Common myeloid progenitor, CD34-positive (primary cell): ENCODE measurements around the gene FOXK2.

ENCODE experiments used
- CTCF ChIA-PET: fragments of 350-600 bp; sonication (Branson Sonifier 250); formaldehyde crosslinking; loops from one replicate; lab custom pipeline; 2021; ENCODE audit warnings: antibody characterized with exemption; lab: Charles Lee
- POLR2A ChIA-PET: fragments of 350-600 bp; sonication (Branson Sonifier 250); formaldehyde crosslinking; loops from one replicate; lab custom pipeline; 2021; ENCODE audit warnings: antibody characterized with exemption; lab: Charles Lee
- DNase-seq, 3 donors: peaks; one replicate each; pipeline versions ENCODE4 v3.0.0 to v3.0.0-alpha.2; 2013
- H3K27ac ChIP-seq, 2 experiments: 1 replicate in 1 of 2; 2 replicates in 1 of 2; pipeline ENCODE4 v1.7.0; 2013; ENCODE audit warnings: inconsistent platforms in 2 of 2, low read length in 2 of 2, mild to moderate bottlenecking in 2 of 2, low read depth in 1 of 2, moderate library complexity in 1 of 2; ENCODE audit not compliant: severe bottlenecking in 2 of 2, insufficient read depth in 1 of 2, poor library complexity in 1 of 2
- H3K27me3 ChIP-seq, 5 experiments: replicated peaks in 2 of 5; 1 replicate in 3 of 5; 2 replicates in 2 of 5; pipeline versions ENCODE4 v1.6.1 to v1.7.0; 2013; ENCODE audit warnings: low read length in 4 of 5, mild to moderate bottlenecking in 2 of 5, moderate library complexity in 2 of 5, inconsistent platforms in 1 of 5; ENCODE audit not compliant: insufficient read depth in 5 of 5, control insufficient read depth in 4 of 5
- H3K36me3 ChIP-seq, 4 experiments: 1 replicate in 2 of 4; 2 replicates in 2 of 4; pipeline versions ENCODE4 v1.6.1 to v1.7.0; 2013; ENCODE audit warnings: low read length in 3 of 4, control low read depth in 1 of 4, mild to moderate bottlenecking in 1 of 4; ENCODE audit not compliant: control insufficient read depth in 4 of 4, insufficient read depth in 4 of 4
- H3K4me1 ChIP-seq, 4 experiments: 1 replicate in 3 of 4; 2 replicates in 1 of 4; pipeline versions ENCODE4 v1.6.1 to v1.7.1; 2013; ENCODE audit warnings: low read length in 3 of 4, mild to moderate bottlenecking in 3 of 4, control low read depth in 1 of 4, inconsistent platforms in 1 of 4, moderate library complexity in 1 of 4; ENCODE audit not compliant: control insufficient read depth in 4 of 4, insufficient read depth in 4 of 4; ENCODE audit errors: control extremely low read depth in 1 of 4
- H3K4me3 ChIP-seq, 7 experiments: 1 replicate in 4 of 7; 2 replicates in 3 of 7; pipeline versions ENCODE4 v1.5.1 to v1.7.0; 2013; ENCODE audit warnings: mild to moderate bottlenecking in 7 of 7, low read length in 6 of 7, moderate library complexity in 6 of 7, inconsistent platforms in 2 of 7, low read depth in 2 of 7, control low read depth in 1 of 7; ENCODE audit not compliant: insufficient read depth in 4 of 7, control insufficient read depth in 1 of 7; ENCODE audit errors: extremely low read depth in 1 of 7
- H3K9me3 ChIP-seq, 5 experiments: 1 replicate in 4 of 5; 2 replicates in 1 of 5; pipeline versions ENCODE4 v1.6.1 to v1.7.1; 2013; ENCODE audit warnings: low read length in 4 of 5, mild to moderate bottlenecking in 2 of 5, inconsistent platforms in 1 of 5, low read depth in 1 of 5, moderate library complexity in 1 of 5; ENCODE audit not compliant: control insufficient read depth in 4 of 5, insufficient read depth in 2 of 5; ENCODE audit errors: control extremely low read depth in 1 of 5
- WGBS: methylation state at CpG from one replicate; pipeline ENCODE4 v1.1.5; 2013; ENCODE audit not compliant: insufficient coverage; 5-methylcytosine and 5-hydroxymethylcytosine counted together

FOXK2 gene

GRCh38 chr17:82632451-82632850 is 112.9 kb downstream of the FOXK2 start:
- no peak overlapping the region for H3K4me3 ChIP-seq
- H3K9me3 ChIP-seq: peaks cover 0 to 8% (median 3%) of the 10 kb centered on the region in 5 experiments
- CTCF ChIA-PET: interaction anchor here (1.3 kb wide), 1 partner anchor 10 kb away, joined by 4 read pairs; no protein-coding TSS in a partner anchor
- POLR2A ChIA-PET: interaction anchor here (0.6 kb wide), 1 partner anchor 10 kb away, joined by 3 read pairs; no protein-coding TSS in a partner anchor
- peaks cover 11 to 62% (median 37%) of the 10 kb centered on the region in 4 experiments for H3K36me3 ChIP-seq
- no peak for DNase-seq
- H3K27ac ChIP-seq: no peak overlapping the region
- peaks cover 0 to 7% (median 4%) of the 10 kb centered on the region in 4 experiments for H3K4me1 ChIP-seq
- WGBS: 96% methylated on average over 7 of the region's 8 CpGs
- H3K27me3 ChIP-seq: no peaks in the 10 kb centered on the region

DNA sequence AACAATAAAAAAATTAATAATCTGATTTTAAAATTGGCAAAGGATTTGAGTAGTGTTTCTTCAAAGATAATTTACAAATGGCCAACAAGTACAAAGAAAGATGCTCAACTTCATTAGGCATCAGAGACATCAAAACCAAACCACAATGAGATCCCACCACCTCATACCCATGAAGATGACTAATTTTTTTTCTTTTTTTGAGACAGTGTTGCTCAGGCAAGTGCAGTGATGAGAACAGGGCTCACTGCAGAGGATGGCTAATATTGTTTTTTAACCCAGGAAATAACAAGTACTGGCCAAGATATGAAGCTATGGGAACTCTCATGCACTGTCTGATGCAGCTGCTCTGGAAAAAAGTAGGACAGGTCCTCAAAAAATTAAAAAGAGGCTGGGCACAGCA is 113.8 kb downstream of the FOXK2 start:
- H3K9me3 ChIP-seq: peaks cover 0 to 10% (median 5%) of the 10 kb centered on the region in 5 experiments
- DNase-seq: no peak
- peaks cover 12 to 63% (median 38%) of the 10 kb centered on the region in 4 experiments for H3K36me3 ChIP-seq
- H3K27me3 ChIP-seq: no peaks in the 10 kb centered on the region
- H3K4me1 ChIP-seq: no peaks in the 10 kb centered on the region
- ChIA-PET CTCF (interaction anchor here (1.1 kb wide), 1 partner anchor 11 kb away, joined by 3 read pairs; no protein-coding TSS in a partner anchor), POLR2A (no interaction called here)
- H3K4me3 ChIP-seq: no peak overlapping the region
- H3K27ac ChIP-seq: no peak overlapping the region

DNA sequence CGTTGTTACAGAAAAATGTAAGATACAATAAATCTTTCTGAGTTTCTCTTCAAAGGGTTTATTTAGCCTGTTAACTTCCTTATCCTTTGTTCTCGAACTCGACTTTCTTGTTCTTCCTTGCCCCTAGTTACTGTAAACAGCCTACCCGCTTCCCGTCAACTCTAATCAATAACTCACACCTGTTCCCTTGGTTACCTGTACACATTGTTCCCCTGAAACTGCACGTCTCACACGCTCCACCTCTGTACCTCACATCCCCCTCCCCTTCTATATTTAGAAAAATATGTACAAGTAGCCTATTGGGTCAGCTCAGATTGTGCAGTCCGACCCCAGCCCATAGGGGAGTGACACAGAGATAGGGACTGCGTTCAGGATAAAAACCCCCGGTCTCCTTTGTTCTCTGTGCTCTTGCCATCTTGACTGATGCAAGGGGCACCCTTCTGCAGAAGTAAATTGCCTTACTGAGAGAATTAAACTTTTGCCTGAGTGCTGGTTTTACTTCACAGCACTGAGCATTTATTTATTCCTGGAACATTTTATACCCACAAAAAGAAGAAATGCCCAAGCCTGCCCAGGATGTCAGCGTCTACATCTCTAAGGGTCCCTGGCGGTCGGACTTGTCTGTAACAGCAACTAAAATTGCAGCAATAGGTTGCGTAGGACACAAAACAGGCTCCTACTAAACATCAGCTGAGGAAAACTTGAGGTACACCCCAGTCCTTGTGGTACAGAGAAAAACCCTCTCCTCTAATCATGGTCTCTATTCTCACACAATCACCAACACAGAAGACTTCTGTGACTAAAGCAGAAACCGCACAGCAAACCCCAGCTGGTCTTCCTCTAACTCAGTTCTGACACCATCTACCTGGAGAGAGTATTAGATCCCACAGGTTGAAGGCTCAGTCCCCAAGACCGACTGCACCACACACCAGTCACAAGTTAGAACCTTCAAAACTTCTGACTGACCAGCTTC is 117.4 kb downstream of the FOXK2 start:
- Histone ChIP-seq H3K4me3 (no peak overlapping the region), H3K27ac (no peak overlapping the region), H3K36me3 (peaks cover 14 to 61% (median 35%) of the 10 kb centered on the region in 4 experiments), H3K4me1 (peaks cover 0 to 22% (median 10%) of the 10 kb centered on the region in 4 experiments), H3K27me3 (no peaks in the 10 kb centered on the region), H3K9me3 (peaks cover 0 to 10% (median 5%) of the 10 kb centered on the region in 5 experiments)
- CTCF ChIA-PET: interaction anchor here (0.5 kb wide), 1 partner anchor 30 kb away, joined by 3 read pairs; no protein-coding TSS in a partner anchor
- 97% methylated on average over 12 of the region's 16 CpGs for WGBS
- DNase-seq: peak in 1 of 3 donors; percentile 21
- POLR2A ChIA-PET: no interaction called here

GRCh38 chr17:82638183-82638773 is 118.7 kb downstream of the FOXK2 start:
- POLR2A ChIA-PET: no interaction called here
- no peak for DNase-seq
- H3K9me3 ChIP-seq: peaks cover 0 to 10% (median 5%) of the 10 kb centered on the region in 5 experiments
- peaks cover 20 to 62% (median 43%) of the 10 kb centered on the region in 4 experiments for H3K36me3 ChIP-seq
- no peak overlapping the region for H3K4me3 ChIP-seq
- no CpG with 5 or more reads among the region's 5 CpGs for WGBS
- H3K27me3 ChIP-seq: no peaks in the 10 kb centered on the region
- peaks cover 0 to 22% (median 10%) of the 10 kb centered on the region in 4 experiments for H3K4me1 ChIP-seq
- no peak overlapping the region for H3K27ac ChIP-seq
- CTCF ChIA-PET: interaction anchor here (1.7 kb wide), 1 partner anchor 9 kb away, joined by 5 read pairs; no protein-coding TSS in a partner anchor

DNA sequence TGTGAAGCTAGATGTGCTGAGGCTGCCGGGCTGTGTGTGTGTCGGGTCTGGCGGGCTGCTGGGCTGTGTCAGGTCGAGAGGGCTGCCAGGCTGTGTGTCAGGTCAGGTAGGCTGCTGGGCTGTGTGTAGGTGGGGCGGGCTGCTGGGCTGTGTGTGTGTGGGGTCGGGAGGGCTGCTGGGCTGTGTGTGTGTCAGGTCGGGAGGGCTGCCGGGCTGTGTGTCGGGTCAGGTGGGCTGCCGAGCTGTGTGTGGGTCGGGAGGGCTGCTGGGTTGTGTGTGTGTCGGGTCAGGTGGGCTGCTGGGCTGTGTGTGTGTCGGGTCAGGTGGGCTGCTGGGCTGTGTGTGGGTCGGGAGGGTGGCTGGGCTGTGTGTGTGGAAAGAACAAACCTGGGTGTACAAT is 120.1 kb downstream of the FOXK2 start:
- Histone ChIP-seq H3K9me3 (peaks cover 0 to 10% (median 5%) of the 10 kb centered on the region in 5 experiments), H3K27me3 (no peaks in the 10 kb centered on the region), H3K27ac (peak overlapping the region in 1 of 2 experiments; percentile 51), H3K36me3 (peaks cover 21 to 67% (median 45%) of the 10 kb centered on the region in 4 experiments), H3K4me1 (peaks cover 0 to 22% (median 10%) of the 10 kb centered on the region in 4 experiments), H3K4me3 (no peak overlapping the region)
- no peak for DNase-seq
- 87% methylated on average over 11 of the region's 14 CpGs for WGBS
- CTCF ChIA-PET: interaction anchor here (1.7 kb wide), 1 partner anchor 10 kb away, joined by 5 read pairs; no protein-coding TSS in a partner anchor
- POLR2A ChIA-PET: no interaction called here

DNA sequence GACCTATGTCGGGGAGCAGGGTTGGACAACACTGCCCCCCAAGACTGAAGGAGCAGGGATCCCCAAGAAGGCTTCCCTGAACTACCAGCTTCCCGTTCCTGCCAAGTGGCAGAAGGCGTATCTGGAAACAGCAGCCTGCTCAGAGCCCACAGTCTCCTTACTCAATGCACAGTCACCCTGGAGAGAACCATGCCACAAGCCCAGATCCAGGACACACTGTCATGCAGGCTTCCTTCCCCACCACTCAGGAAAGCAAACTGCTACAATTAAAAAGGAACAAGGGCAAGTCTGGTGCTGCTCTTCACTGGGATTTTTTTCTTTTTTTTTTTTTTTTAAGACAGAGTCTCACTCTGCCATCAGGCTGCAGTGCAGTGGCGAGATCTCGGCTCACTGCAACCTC is 120.5 kb downstream of the FOXK2 start:
- DNase-seq: peak; percentile 56 to 91 (median 88)
- Histone ChIP-seq H3K27me3 (no peaks in the 10 kb centered on the region), H3K4me1 (peaks cover 0 to 22% (median 10%) of the 10 kb centered on the region in 4 experiments), H3K4me3 (no peak overlapping the region), H3K27ac (peak overlapping the region in 1 of 2 experiments; percentile 51), H3K36me3 (peaks cover 19 to 64% (median 44%) of the 10 kb centered on the region in 4 experiments), H3K9me3 (peaks cover 0 to 10% (median 5%) of the 10 kb centered on the region in 5 experiments)
- CTCF ChIA-PET: interaction anchor here (1.7 kb wide), 1 partner anchor 11 kb away, joined by 5 read pairs; no protein-coding TSS in a partner anchor
- POLR2A ChIA-PET: no interaction called here
- 28% methylated on average over 5 of the region's 5 CpGs for WGBS
